Muscle of leg (tissue), 11 donors: Measurements from ENCODE around the gene BAIAP2. TPM values are rescaled to one million over a fixed set of nuclear protein-coding genes. Genes with fewer than 3 reads are reported as not detected.

Source experiments
- DNase-seq: peaks from one replicate; pipeline ENCODE4 v3.0.0; 2013
- H3K27ac ChIP-seq: one replicate; pipeline ENCODE4 v1.5.1; 2013; ENCODE audit warnings: mild to moderate bottlenecking, low read length, control low read depth
- H3K27me3 ChIP-seq: one replicate; pipeline ENCODE4 v1.6.1; 2013; ENCODE audit warnings: low read length; ENCODE audit not compliant: control insufficient read depth, insufficient read depth
- H3K36me3 ChIP-seq: one replicate; pipeline ENCODE4 v1.6.1; 2013; ENCODE audit warnings: low read length; ENCODE audit not compliant: control insufficient read depth, insufficient read depth
- H3K4me1 ChIP-seq: one replicate; pipeline ENCODE4 v1.6.1; 2013; ENCODE audit warnings: low read length; ENCODE audit not compliant: control insufficient read depth, insufficient read depth
- H3K4me3 ChIP-seq: one replicate; pipeline ENCODE4 v1.5.1; 2013; ENCODE audit warnings: low read length, control low read depth
- H3K9me3 ChIP-seq: replicated peaks from 2 replicates; pipeline ENCODE4 v1.6.1; 2013; ENCODE audit warnings: low read depth, low read length; ENCODE audit not compliant: control insufficient read depth
- WGBS: methylation state at CpG from one replicate; pipeline ENCODE4 v1.1.5; 2013; ENCODE audit warnings: missing lambda C conversion rate; ENCODE audit not compliant: insufficient coverage; 5-methylcytosine and 5-hydroxymethylcytosine counted together
- polyA plus RNA-seq, 8 donors: library from polyadenylated mRNA; unstranded; fragments of 120-200 nt; gene quantifications; one replicate each; pipeline versions ENCODE4 v1.2.1 to v1.2.3, GENCODE V29; 2013; ENCODE audit warnings: inconsistent platforms in 1 of 8, low replicate concordance in 1 of 8; ENCODE audit not compliant: insufficient read length in 8 of 8, insufficient read depth in 1 of 8
- total RNA-seq: library from RNA; stranded (reverse); fragments of 120-200 nt; gene quantifications from one replicate; pipeline ENCODE4 v1.2.4, GENCODE V29; 2013

The BAIAP2 gene
- total and polyA plus RNA-seq, 9 donors = 11.6 to 24.7 (median 17.1) TPM

GRCh38 chr17:80992948-80993624 is 41.9 kb upstream of the BAIAP2 start:
- Histone ChIP-seq H3K9me3 (no peaks in the 10 kb centered on the region), H3K36me3 (peaks cover 36% of the 10 kb centered on the region), H3K4me3 (peak overlapping the region; percentile 52), H3K27me3 (peaks cover 2% of the 10 kb centered on the region), H3K4me1 (peaks cover 25% of the 10 kb centered on the region), H3K27ac (no peak overlapping the region)
- DNase-seq = peak; percentile 7
- 34% methylated on average over 15 of the region's 18 CpGs for WGBS

DNA sequence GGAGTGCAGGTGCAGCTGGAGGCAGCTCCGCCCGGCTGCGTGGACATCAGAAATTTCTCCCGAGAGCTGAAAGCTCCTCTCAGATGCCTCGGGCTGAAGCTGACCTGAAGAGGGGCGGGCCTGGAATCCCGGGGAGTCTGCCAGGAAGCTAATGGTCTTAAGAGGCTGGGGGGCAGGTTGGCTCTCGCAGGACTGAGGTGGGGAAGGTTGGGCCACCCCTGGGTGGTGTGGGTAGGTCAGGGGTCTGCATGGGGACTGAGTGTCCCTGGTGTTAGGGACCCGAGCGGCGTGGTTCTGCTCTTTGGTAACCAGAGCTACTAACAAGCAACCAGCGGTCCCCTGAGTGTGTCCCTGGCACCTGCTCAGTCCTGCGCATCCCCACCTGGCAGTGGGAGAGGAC is 39.8 kb upstream of the BAIAP2 start:
- Histone ChIP-seq H3K4me3 (no peak overlapping the region), H3K36me3 (peaks cover 56% of the 10 kb centered on the region), H3K27me3 (no peaks in the 10 kb centered on the region), H3K27ac (no peak overlapping the region), H3K4me1 (peaks cover 23% of the 10 kb centered on the region), H3K9me3 (no peaks in the 10 kb centered on the region)
- DNase-seq = peak; percentile 6
- WGBS = 87% methylated on average over 13 of the region's 13 CpGs

DNA sequence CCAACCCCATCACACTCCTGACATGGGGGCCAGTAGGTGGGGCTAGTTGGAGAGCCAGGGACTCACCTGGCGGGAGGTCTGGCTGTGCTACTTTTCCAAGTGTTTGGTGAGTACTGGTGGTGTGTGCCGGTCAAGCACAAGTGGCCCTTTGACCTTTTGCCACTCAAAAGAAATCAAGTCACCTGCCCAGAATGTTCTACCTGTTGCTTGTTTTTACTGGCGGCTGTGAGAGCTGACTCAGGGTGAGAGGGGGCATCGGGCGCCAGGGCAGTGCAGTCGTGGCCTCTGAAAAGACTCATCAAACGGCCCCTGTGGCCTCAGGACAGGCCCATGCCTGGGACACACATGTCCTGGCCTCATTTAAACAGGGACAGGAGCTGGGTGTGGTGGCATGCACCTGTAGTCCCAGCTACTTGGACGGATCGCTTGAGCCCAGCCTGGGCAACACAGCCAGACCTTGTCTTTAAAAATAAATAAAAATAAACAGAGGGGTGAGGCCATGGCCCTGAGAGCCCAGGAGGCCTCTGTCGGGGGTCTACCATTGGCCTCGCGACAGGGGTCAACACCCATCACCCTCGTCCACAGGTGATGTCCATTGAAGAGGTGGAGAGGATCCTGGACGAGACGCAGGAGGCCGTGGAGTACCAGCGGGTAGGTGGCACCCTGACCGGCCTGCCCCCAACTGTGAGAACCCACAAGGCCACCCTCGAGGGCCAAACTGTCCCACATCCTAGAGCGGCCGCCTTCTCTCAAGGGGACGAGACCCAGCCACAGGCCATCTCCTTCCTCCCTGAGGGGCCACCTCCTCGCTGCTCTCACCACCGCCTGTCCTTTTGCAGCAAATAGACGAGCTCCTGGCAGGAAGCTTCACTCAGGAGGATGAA is 38.3 kb upstream of the BAIAP2 start:
- 89% methylated on average over 19 of the region's 25 CpGs for WGBS
- H3K36me3 ChIP-seq = peaks cover 62% of the 10 kb centered on the region

DNA sequence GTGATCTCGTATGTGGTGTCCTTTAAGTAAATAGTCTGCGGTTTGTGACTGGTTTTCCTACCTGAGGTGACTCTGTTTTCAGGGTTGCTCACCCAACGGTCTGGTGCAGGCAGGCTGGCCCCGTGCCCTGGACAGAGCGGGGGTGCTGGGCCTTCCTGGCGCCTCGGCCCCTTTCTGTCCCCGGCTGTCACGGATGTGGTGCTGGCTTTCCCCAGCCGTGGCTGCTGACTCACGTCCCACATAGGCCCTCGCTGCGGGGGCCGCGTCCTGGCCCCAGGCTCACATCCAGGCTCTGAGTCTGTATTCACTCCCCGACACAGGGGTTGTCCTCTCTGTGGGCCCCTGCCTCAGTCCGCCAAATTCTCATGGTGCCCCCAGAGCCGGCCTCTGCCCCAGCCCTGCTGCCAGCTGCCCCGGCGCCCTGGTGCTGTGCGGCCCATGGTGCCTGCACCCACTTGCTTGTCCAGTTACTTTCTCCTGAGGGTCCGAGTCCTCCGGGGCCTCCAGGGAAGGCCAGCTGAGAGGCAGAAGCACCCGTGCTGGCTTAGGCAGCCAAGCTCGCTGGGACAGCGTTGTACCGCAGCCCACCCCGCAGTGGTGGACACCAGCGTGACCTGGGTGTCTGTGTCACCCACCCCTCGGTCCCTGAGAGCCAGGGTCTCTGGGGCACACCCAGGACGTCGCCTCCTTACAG is 37.4 kb upstream of the BAIAP2 start:
- Histone ChIP-seq H3K27ac (no peak overlapping the region), H3K9me3 (no peaks in the 10 kb centered on the region), H3K4me1 (peaks cover 36% of the 10 kb centered on the region), H3K4me3 (no peak overlapping the region), H3K36me3 (peaks cover 62% of the 10 kb centered on the region), H3K27me3 (peaks cover 2% of the 10 kb centered on the region)
- WGBS = 89% methylated on average over 31 of the region's 32 CpGs
- DNase-seq = peak; percentile 2

More for the DNA sequence above, 38.3 kb upstream of the BAIAP2 start:
- Histone ChIP-seq H3K9me3 (no peaks in the 10 kb centered on the region), H3K27me3 (no peaks in the 10 kb centered on the region), H3K4me3 (no peak overlapping the region), H3K4me1 (peaks cover 31% of the 10 kb centered on the region), H3K27ac (no peak overlapping the region)
- peak; percentile 1 for DNase-seq

GRCh38 chr17:80998118-80998747 is 36.7 kb upstream of the BAIAP2 start:
- H3K27ac ChIP-seq = no peak overlapping the region

GRCh38 chr17:80998748-80999535 is 36.0 kb upstream of the BAIAP2 start:
- 82% methylated on average over 39 of the region's 39 CpGs for WGBS
- peak; percentile 2 for DNase-seq
- H3K36me3 ChIP-seq = peaks cover 62% of the 10 kb centered on the region

More at GRCh38 chr17:80998118-80998747, 36.7 kb upstream of the BAIAP2 start:
- H3K27me3 ChIP-seq = peaks cover 8% of the 10 kb centered on the region
- no peak for DNase-seq
- WGBS = 93% methylated on average over 16 of the region's 19 CpGs
- H3K9me3 ChIP-seq = no peaks in the 10 kb centered on the region
- peaks cover 62% of the 10 kb centered on the region for H3K36me3 ChIP-seq
- H3K4me1 ChIP-seq = peaks cover 33% of the 10 kb centered on the region
- no peak overlapping the region for H3K4me3 ChIP-seq

GRCh38 chr17:80999536-81000333 is 35.2 kb upstream of the BAIAP2 start:
- peaks cover 59% of the 10 kb centered on the region for H3K36me3 ChIP-seq
- peaks cover 21% of the 10 kb centered on the region for H3K27me3 ChIP-seq
- 86% methylated on average over 39 of the region's 40 CpGs for WGBS
- DNase-seq = peak; percentile 7
- no peaks in the 10 kb centered on the region for H3K9me3 ChIP-seq
- no peak overlapping the region for H3K27ac ChIP-seq
- H3K4me3 ChIP-seq = no peak overlapping the region
- peaks cover 39% of the 10 kb centered on the region for H3K4me1 ChIP-seq

More at GRCh38 chr17:80998748-80999535, 36.0 kb upstream of the BAIAP2 start:
- Histone ChIP-seq H3K4me3 (no peak overlapping the region), H3K9me3 (no peaks in the 10 kb centered on the region), H3K27ac (no peak overlapping the region), H3K4me1 (peaks cover 34% of the 10 kb centered on the region), H3K27me3 (peaks cover 15% of the 10 kb centered on the region)

DNA sequence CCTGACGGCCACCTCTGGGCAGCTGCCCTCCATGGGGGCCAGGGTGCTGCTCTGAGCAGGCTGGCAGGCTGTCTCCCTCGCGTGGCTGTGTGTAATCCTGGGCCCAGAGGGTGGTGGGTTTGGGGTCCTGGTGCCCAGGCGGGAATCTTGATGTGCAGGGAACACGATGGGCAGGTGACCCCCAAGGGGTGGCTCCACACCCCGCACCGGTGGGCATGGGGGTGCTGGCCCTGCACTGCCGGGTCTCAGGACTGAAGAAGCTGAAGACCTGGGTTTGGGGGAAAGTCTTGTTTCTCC is 34.7 kb upstream of the BAIAP2 start:
- Histone ChIP-seq H3K4me1 (peaks cover 39% of the 10 kb centered on the region), H3K4me3 (no peak overlapping the region), H3K36me3 (peaks cover 54% of the 10 kb centered on the region), H3K27me3 (peaks cover 27% of the 10 kb centered on the region), H3K27ac (no peak overlapping the region), H3K9me3 (no peaks in the 10 kb centered on the region)
- DNase-seq = peak; percentile 5
- 98% methylated on average over 5 of the region's 8 CpGs for WGBS
